Activated naive CD8-positive, alpha-beta T cell (primary cell): ENCODE data around the gene NF2.

Experiments
- H3K27ac Mint-ChIP-seq: one replicate; pipeline ENCODE4 v1.8.0; 2021; ENCODE audit warnings: mixed read lengths
- H3K27me3 Mint-ChIP-seq: one replicate; pipeline ENCODE4 v1.8.0; 2021; ENCODE audit warnings: mixed read lengths
- H3K36me3 Mint-ChIP-seq: one replicate; pipeline ENCODE4 v1.8.0; 2021; ENCODE audit warnings: mixed read lengths
- H3K4me1 Mint-ChIP-seq: one replicate; pipeline ENCODE4 v1.8.0; 2021; ENCODE audit warnings: low read depth, mixed read lengths
- H3K4me3 Mint-ChIP-seq: one replicate; pipeline ENCODE4 v1.8.0; 2021; ENCODE audit warnings: mild to moderate bottlenecking, mixed read lengths
- H3K9me3 Mint-ChIP-seq: one replicate; pipeline ENCODE4 v1.8.0; 2021; ENCODE audit warnings: low read depth, mixed read lengths

NF2 gene

DNA sequence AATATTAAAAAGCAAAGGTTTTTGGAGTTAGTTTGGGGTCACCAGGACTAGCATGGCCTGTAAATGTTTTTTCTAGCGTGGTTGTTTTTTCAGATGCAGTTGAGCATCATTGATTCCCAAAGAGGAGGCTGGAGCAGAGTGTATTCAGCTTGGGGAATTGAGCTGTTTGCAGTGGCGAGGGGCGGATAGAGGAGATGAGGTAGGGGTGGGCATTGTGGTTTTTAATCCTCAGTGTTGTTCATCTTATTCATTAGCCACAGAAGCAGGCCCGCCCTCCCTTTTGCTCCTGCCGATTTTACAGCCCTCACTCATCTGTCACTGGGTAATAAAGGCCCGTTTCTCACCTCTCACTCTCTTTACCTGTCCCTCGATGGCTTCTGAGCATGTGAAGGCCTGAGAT is 51.4 kb downstream of the NF2 start:
- Mint-ChIP-seq H3K9me3 (no peaks in the 10 kb centered on the region), H3K36me3 (peaks cover 2% of the 10 kb centered on the region), H3K27me3 (no peaks in the 10 kb centered on the region), H3K4me1 (no peaks in the 10 kb centered on the region), H3K27ac (no peak overlapping the region), H3K4me3 (no peak overlapping the region)

DNA sequence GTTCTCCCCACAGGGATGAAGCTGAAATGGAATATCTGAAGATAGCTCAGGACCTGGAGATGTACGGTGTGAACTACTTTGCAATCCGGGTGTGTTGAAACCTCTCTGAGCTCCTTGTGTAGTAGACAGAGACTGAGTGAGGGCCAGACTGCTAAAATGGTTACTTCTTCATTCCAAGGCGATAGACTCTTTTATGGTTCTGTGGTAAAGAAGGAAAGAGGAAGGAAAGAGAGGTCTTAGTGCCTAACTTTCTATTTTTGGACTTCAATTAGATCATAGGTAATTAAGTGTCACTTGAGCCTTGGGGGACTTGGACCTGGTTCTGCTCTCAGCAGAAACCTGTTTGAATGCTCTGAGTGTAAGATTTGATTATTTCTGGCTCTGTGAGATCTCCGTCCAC is 54.7 kb downstream of the NF2 start:
- Mint-ChIP-seq H3K27me3 (no peaks in the 10 kb centered on the region), H3K27ac (no peak overlapping the region), H3K4me3 (no peak overlapping the region), H3K9me3 (no peaks in the 10 kb centered on the region), H3K36me3 (peaks cover 7% of the 10 kb centered on the region), H3K4me1 (no peaks in the 10 kb centered on the region)

DNA sequence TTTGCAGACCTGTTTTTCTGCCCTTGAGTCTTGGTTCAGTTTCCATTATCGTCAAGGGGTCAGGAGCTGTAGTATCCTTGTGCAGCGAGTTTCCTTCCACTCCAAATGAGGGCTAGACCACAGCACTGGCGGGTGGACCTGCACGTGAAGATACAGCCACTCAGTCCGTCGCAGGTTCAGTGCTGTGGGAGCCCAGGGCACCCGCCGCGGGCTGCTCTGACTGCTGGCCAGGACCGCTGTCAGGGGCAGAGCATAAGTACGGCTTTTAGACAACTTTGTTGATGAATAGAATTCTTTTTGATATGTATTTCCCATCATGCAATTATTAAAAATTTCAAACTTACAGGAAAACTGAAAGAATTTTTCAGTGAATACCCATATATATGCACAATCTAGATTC is 56.6 kb downstream of the NF2 start:
- no peaks in the 10 kb centered on the region for H3K4me1 Mint-ChIP-seq
- H3K4me3 Mint-ChIP-seq = no peak overlapping the region
- H3K27ac Mint-ChIP-seq = no peak overlapping the region
- H3K36me3 Mint-ChIP-seq = peaks cover 11% of the 10 kb centered on the region
- H3K9me3 Mint-ChIP-seq = no peaks in the 10 kb centered on the region
- H3K27me3 Mint-ChIP-seq = no peaks in the 10 kb centered on the region

DNA sequence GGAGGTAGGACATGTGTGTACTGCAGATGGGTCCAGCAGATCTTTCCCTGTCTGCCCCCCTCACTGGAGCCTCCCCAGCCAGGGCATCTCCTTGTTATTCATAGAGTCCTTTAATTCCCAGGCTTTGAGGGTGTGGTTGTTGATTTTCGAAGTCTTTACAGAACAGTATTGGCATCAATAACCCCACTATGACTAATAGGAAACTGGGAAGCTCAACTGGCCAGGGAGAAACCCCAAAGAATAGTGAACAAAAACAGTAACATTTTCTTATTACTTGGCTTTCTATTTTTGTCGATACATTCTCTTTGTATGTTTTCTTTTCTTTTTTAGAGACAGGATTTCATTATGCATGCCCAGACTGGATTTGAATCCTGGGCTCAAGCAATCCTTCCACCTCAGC is 57.9 kb downstream of the NF2 start:
- Mint-ChIP-seq H3K9me3 (no peaks in the 10 kb centered on the region), H3K4me1 (no peaks in the 10 kb centered on the region), H3K27me3 (no peaks in the 10 kb centered on the region), H3K4me3 (no peak overlapping the region), H3K27ac (no peak overlapping the region), H3K36me3 (peaks cover 10% of the 10 kb centered on the region)

DNA sequence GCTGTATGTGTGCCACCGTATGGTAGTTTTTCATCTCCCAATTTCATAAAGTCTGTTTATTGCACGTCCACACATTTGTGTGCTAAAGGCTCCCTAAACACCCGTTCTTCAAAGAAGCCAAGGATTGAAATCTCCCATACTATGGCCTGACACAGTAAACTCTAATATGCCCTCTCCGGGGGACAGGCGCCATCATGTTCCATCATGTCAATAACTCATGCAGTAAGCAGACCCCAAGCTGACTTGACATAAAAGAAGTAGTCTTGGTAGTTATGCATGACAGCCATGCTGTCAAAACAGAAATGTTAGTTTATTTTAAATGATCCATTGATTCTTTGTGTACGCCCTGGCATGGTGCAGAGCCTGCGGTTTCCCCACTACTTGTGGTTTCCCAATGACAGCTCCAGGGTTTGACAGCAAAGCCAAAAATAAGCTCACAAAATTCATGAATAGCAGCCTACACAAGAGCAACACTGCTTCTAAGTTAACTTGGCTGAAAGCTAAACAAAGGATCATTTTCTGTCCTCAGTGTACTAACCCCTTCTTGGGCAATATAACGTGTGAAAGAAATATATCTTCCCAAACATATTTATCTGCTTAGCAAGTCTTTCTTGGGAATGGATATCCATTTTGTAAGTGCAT is 59.9 kb downstream of the NF2 start:
- no peak overlapping the region for H3K27ac Mint-ChIP-seq
- no peaks in the 10 kb centered on the region for H3K9me3 Mint-ChIP-seq
- peaks cover 16% of the 10 kb centered on the region for H3K36me3 Mint-ChIP-seq
- H3K4me1 Mint-ChIP-seq = no peaks in the 10 kb centered on the region
- H3K4me3 Mint-ChIP-seq = no peak overlapping the region
- H3K27me3 Mint-ChIP-seq = no peaks in the 10 kb centered on the region

DNA sequence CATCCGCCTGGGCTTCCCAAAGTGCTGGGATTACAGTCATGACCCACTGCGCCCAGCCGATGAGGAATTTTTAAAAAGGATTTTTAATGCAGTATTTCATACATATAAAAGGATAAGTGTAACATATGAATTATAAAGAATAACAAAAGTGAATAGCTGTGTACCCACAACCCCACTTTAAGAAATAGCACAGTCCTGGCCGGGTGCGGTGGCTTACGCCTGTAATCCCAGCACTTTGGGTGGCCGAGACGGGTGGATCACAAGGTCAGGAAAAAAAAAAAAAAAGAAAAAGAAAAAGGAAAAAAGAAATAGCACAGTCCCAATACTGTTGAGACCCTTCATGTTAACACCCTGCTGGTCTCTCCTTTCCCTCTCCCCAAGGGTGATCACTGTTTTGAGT is 62.1 kb downstream of the NF2 start:
- H3K4me3 Mint-ChIP-seq = no peak overlapping the region
- no peaks in the 10 kb centered on the region for H3K9me3 Mint-ChIP-seq
- H3K27me3 Mint-ChIP-seq = no peaks in the 10 kb centered on the region
- peaks cover 18% of the 10 kb centered on the region for H3K36me3 Mint-ChIP-seq
- H3K4me1 Mint-ChIP-seq = no peaks in the 10 kb centered on the region
- no peak overlapping the region for H3K27ac Mint-ChIP-seq

DNA sequence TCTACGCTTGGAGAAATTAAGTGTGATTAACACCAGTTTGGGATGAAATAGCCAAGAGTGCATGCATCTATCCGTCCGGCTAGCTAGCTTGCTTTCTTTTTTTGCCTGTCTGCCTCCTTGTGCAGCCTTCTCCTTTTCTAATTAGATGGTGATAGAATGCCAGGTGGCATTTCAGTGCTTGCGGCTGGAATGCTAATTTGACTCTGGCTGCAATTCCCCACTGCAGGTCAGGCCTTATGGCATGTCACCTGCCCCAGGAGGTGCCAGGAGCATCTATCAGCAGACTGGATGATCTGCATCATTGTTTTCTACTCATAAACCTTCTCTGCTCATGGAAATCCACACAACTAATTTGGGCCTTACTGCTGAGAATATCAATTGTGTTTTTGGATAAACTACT is 65.2 kb downstream of the NF2 start:
- Mint-ChIP-seq H3K27ac (no peak overlapping the region), H3K4me1 (no peaks in the 10 kb centered on the region), H3K4me3 (no peak overlapping the region), H3K36me3 (peaks cover 13% of the 10 kb centered on the region), H3K27me3 (no peaks in the 10 kb centered on the region), H3K9me3 (no peaks in the 10 kb centered on the region)

DNA sequence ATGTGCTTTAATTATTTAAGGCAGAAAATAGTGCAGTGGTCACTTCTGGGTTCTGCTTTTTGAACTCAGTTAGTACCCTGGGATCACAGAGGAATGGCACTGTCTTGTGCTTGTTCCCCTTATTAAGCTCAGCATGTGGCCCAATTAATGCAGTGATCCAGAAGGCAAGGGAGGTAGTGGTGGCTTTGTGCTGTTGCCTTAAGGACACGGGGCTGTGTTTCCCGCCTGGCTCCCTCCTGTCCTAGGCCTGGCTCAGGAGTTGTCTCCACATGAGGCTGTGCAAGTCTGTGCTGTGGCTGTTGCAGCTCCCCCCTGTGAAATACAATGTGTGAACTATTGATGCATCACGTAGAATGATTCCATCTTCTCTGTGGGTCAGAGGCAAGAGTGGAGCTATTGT is 67.2 kb downstream of the NF2 start:
- H3K4me3 Mint-ChIP-seq = no peak overlapping the region
- H3K27me3 Mint-ChIP-seq = no peaks in the 10 kb centered on the region
- H3K36me3 Mint-ChIP-seq = peaks cover 12% of the 10 kb centered on the region
- H3K27ac Mint-ChIP-seq = no peak overlapping the region
- H3K9me3 Mint-ChIP-seq = no peaks in the 10 kb centered on the region
- no peaks in the 10 kb centered on the region for H3K4me1 Mint-ChIP-seq

DNA sequence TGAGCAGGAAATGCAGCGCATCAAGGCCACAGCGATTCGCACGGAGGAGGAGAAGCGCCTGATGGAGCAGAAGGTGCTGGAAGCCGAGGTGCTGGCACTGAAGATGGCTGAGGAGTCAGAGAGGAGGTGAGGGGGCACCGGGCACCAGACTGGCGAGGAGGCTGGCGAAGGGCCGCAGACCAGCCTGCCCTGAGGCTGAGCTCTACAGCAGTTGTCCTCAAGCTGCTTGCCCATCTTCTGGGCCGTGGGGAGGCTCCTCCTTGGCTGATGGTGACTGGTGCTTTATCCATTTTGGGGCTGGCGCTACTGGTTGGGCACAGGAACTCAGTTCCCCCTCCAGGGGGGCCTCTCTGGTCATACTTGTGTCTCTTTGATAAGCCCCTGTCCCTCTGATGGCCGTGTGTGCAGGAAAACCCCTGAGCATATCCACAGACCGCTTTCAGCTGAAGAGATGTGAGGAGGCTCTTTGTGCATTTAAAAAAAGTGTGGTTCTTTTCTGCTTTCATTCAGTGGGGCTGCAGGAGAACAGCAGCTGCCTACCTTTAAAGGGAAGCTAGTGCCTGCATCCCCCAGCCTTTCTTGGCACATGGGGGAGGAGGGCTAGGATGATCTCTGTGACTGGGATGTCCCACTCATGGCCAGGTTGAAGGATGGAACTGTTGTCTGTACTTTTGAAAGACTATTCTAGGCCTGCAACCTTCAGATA is 70.1 kb downstream of the NF2 start:
- Mint-ChIP-seq H3K27me3 (no peaks in the 10 kb centered on the region), H3K4me3 (no peak overlapping the region), H3K9me3 (no peaks in the 10 kb centered on the region), H3K4me1 (no peaks in the 10 kb centered on the region), H3K27ac (no peak overlapping the region), H3K36me3 (peaks cover 10% of the 10 kb centered on the region)

DNA sequence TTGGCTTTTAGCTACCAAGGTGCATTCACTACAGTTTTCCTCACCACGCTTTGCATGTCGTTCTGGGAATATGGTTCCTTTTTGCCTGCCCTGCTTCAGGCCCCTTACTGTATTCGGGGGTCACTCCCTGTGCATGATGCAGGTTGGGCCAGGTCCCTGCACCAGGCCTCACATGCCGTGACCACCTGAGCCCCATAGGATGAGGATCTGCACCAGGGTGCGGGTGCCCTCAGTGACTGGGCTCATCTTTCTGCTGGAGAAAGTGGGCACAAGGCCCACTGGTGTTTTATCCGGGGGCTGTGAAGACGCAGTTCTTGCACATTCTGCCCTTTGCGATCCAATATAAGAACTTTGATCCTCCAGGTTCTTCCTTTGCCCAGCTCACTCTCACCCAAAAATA is 70.7 kb downstream of the NF2 start:
- no peaks in the 10 kb centered on the region for H3K9me3 Mint-ChIP-seq
- H3K27me3 Mint-ChIP-seq = no peaks in the 10 kb centered on the region
- no peak overlapping the region for H3K4me3 Mint-ChIP-seq
- no peak overlapping the region for H3K27ac Mint-ChIP-seq
- no peaks in the 10 kb centered on the region for H3K4me1 Mint-ChIP-seq
- peaks cover 8% of the 10 kb centered on the region for H3K36me3 Mint-ChIP-seq

DNA sequence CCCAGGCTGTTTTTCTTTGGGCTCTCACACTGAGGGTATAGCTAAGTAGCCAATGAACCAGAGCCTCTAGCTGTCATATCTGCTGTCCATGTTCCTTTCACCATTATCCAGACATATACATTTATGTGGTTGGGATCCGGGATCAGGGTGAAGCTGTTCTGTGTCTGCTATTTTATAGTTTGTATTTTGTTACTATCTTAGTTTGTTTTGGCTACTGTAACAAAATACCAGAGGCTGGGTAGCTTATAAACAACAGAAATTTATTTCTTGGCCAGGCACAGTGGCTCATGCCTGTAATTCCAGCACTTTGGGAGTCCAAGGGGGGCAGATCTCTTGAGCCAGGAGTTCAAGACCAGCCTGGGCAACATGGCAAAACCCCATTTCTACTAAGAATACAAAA is 75.9 kb downstream of the NF2 start:
- H3K36me3 Mint-ChIP-seq = peaks cover 14% of the 10 kb centered on the region

DNA sequence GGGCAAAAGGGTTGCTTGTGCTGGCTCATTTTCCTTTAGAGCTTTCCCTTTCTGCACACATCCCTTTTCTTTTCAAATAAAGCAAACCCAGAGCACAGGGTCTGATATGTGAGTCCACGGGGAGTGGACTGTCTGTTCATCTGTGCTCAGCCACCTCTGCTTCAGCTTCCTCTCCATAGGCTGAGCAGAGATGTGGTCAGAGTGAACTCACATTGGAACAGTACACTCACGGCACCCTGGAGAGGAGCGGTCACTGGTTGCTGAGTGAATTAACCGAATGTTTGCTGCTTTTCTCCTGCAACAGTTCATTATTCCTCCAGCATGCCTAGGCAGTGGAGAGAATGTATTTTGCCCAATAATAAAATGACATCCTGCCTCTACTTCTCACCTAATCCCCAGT is 80.1 kb downstream of the NF2 start:
- Mint-ChIP-seq H3K27me3 (no peaks in the 10 kb centered on the region), H3K4me3 (no peak overlapping the region), H3K36me3 (peaks cover 10% of the 10 kb centered on the region), H3K9me3 (no peaks in the 10 kb centered on the region), H3K4me1 (no peaks in the 10 kb centered on the region), H3K27ac (no peak overlapping the region)

More for the DNA sequence above, 75.9 kb downstream of the NF2 start:
- no peaks in the 10 kb centered on the region for H3K4me1 Mint-ChIP-seq
- no peaks in the 10 kb centered on the region for H3K9me3 Mint-ChIP-seq
- H3K4me3 Mint-ChIP-seq = no peak overlapping the region
- no peaks in the 10 kb centered on the region for H3K27me3 Mint-ChIP-seq
- no peak overlapping the region for H3K27ac Mint-ChIP-seq

DNA sequence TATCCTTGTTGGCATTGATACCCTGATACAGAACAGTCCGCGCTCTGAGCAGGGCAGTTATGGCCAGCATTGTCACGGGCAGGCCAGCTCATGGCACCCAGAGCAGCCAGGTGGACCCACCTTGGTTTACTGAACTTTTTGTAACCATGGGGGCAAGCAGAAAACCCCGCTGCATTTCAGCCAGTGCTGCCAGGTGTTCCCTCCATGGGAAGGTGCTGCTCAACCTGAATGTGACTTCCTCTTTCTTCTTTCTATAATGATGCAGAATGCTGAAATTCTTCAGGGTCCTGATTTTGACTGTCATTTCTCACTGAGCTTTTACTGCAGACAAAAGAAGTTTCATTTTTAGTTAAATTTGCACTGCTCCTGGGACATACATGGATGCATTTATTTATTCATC is 80.8 kb downstream of the NF2 start:
- Mint-ChIP-seq H3K27ac (no peak overlapping the region), H3K4me3 (no peak overlapping the region), H3K9me3 (no peaks in the 10 kb centered on the region), H3K4me1 (no peaks in the 10 kb centered on the region), H3K36me3 (peaks cover 10% of the 10 kb centered on the region), H3K27me3 (no peaks in the 10 kb centered on the region)

DNA sequence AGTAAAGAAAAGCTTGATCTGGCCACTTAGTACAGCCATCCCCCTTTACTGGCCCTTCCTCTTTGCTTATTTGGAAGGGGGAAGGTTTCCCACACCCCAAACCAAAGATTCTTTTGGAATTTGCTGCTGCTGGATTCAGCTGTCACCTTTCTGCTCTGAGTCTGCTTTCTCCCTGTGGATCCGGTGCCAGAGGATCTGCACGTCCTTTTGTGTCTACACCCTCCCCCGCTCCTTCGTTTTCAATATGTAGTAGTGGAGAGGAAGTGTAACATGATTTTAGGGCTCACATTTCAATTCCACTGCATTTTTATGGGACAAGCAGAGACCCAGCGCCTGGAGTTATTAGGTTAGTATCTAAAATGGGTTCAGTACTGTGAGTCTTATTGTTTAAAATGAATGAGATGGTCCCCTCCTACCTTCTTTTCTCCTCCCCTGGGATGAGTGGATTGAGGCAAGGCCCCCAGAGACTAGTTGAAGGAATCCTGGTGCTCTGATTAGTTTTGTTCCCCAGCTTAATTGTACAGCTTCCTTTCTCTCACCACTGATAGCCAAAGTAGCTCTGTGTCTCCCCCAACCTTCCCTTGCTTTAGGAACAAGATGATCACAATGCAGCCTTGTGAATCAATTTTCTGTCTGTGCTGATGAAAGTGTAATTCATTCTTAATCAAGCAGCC is 85.9 kb downstream of the NF2 start:
- Mint-ChIP-seq H3K36me3 (peaks cover 6% of the 10 kb centered on the region), H3K4me1 (peaks cover 10% of the 10 kb centered on the region), H3K9me3 (no peaks in the 10 kb centered on the region), H3K27me3 (no peaks in the 10 kb centered on the region), H3K4me3 (no peak overlapping the region), H3K27ac (no peak overlapping the region)

DNA sequence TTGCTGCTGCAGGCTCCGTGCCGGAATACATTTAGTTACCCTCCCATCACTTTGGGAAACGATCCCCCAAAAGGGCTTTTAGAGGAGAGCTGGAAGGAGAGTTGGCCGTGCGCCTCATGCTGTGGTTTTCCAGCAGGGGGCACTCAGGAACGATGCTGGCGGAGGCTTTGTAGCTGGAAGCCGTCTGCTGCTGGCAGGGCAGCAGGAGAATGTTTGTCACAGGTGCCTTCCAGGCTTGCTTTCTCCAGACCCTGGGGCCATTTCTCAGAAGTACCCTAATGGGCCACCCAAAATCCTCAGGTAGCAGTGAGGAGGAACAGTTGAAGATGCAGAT is 86.4 kb downstream of the NF2 start:
- Mint-ChIP-seq H3K4me1 (peaks cover 10% of the 10 kb centered on the region), H3K36me3 (peaks cover 4% of the 10 kb centered on the region), H3K9me3 (no peaks in the 10 kb centered on the region), H3K27me3 (no peaks in the 10 kb centered on the region), H3K27ac (no peak overlapping the region), H3K4me3 (no peak overlapping the region)

DNA sequence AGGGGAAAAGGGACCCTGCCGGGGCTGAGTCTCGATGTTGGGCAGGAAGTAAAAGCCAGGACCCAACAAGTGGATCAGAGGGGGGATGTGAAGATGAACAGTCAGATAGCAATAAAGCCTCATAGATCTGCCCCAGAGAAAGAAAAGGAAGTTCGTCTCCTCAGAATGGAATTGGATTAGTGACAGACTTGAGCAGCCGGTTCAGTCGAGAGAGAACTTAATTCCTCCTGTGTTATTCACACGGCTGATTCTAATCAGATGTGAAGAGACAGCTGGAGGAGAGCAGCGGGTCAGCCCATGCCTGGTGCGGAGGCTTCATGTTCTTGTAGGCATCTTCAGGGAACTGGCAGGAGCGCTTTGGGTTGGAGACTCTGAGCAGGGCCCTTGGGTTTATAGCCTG is 87.0 kb downstream of the NF2 start:
- no peaks in the 10 kb centered on the region for H3K9me3 Mint-ChIP-seq
- no peaks in the 10 kb centered on the region for H3K27me3 Mint-ChIP-seq
- no peak overlapping the region for H3K27ac Mint-ChIP-seq

More for the DNA sequence above, 87.0 kb downstream of the NF2 start:
- H3K36me3 Mint-ChIP-seq = peaks cover 4% of the 10 kb centered on the region
- no peak overlapping the region for H3K4me3 Mint-ChIP-seq
- H3K4me1 Mint-ChIP-seq = peaks cover 10% of the 10 kb centered on the region
